ENCODE results near the gene HSPA9.

- TF ChIP-seq, protein P1, sequence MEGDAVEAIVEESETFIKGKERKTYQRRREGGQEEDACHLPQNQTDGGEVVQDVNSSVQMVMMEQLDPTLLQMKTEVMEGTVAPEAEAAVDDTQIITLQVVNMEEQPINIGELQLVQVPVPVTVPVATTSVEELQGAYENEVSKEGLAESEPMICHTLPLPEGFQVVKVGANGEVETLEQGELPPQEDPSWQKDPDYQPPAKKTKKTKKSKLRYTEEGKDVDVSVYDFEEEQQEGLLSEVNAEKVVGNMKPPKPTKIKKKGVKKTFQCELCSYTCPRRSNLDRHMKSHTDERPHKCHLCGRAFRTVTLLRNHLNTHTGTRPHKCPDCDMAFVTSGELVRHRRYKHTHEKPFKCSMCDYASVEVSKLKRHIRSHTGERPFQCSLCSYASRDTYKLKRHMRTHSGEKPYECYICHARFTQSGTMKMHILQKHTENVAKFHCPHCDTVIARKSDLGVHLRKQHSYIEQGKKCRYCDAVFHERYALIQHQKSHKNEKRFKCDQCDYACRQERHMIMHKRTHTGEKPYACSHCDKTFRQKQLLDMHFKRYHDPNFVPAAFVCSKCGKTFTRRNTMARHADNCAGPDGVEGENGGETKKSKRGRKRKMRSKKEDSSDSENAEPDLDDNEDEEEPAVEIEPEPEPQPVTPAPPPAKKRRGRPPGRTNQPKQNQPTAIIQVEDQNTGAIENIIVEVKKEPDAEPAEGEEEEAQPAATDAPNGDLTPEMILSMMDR (IDR thresholded peaks at IDR 0.05) = no peak
- TF ChIP-seq, protein P2, sequence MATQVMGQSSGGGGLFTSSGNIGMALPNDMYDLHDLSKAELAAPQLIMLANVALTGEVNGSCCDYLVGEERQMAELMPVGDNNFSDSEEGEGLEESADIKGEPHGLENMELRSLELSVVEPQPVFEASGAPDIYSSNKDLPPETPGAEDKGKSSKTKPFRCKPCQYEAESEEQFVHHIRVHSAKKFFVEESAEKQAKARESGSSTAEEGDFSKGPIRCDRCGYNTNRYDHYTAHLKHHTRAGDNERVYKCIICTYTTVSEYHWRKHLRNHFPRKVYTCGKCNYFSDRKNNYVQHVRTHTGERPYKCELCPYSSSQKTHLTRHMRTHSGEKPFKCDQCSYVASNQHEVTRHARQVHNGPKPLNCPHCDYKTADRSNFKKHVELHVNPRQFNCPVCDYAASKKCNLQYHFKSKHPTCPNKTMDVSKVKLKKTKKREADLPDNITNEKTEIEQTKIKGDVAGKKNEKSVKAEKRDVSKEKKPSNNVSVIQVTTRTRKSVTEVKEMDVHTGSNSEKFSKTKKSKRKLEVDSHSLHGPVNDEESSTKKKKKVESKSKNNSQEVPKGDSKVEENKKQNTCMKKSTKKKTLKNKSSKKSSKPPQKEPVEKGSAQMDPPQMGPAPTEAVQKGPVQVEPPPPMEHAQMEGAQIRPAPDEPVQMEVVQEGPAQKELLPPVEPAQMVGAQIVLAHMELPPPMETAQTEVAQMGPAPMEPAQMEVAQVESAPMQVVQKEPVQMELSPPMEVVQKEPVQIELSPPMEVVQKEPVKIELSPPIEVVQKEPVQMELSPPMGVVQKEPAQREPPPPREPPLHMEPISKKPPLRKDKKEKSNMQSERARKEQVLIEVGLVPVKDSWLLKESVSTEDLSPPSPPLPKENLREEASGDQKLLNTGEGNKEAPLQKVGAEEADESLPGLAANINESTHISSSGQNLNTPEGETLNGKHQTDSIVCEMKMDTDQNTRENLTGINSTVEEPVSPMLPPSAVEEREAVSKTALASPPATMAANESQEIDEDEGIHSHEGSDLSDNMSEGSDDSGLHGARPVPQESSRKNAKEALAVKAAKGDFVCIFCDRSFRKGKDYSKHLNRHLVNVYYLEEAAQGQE (IDR thresholded peaks at IDR 0.05; ENCODE audit: insufficient read depth in 1 of 2, low read depth in 2 of 2, low read length in 1 of 2) = no peak
- no peak for TF ChIP-seq POLR2AphosphoS5 (IDR thresholded peaks at IDR 0.05; ENCODE audit: low read depth, low read length)
Observed at GRCh38 chr5:138583984-138584637, 8.9 kb upstream of the HSPA9 start.
